ENCODE data around the gene DOK3.

DOK3 gene

GRCh38 chr5:177527595-177527994 is 18.0 kb upstream of the DOK3 start:
- FAIRE-seq, result no peak
- no peak for TF ChIP-seq CTCF (IDR thresholded peaks at IDR 0.05; ENCODE audit: insufficient read depth, missing control alignments)

DNA sequence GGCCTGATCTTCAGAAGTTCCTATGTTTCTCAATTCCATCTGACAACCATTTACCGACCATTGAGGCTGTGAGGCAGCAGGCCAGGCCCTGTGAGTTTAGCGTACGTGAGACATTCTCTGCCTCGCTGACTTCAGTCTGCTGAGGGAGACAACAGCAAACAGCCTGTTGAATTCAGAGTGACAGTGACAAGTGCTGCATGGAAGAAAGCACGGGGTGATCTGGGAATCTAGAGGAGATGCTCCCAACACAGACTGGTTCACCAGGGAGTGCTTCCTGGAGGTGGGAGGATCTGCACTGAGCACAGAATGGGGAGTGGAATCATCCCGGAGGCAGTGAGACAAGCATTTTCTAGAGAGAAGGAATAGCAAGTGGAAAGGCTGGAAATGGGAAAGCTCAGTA is 17.2 kb upstream of the DOK3 start:
- no peak for TF ChIP-seq CTCF (IDR thresholded peaks at IDR 0.05; ENCODE audit: insufficient read depth, missing control alignments)
- DNase-seq (ENCODE audit: insufficient read length, low spot score) (no peak), FAIRE-seq (no peak)

More at GRCh38 chr5:177527595-177527994, 18.0 kb upstream of the DOK3 start:
- no peak for DNase-seq (ENCODE audit: insufficient read length, low spot score)

DNA sequence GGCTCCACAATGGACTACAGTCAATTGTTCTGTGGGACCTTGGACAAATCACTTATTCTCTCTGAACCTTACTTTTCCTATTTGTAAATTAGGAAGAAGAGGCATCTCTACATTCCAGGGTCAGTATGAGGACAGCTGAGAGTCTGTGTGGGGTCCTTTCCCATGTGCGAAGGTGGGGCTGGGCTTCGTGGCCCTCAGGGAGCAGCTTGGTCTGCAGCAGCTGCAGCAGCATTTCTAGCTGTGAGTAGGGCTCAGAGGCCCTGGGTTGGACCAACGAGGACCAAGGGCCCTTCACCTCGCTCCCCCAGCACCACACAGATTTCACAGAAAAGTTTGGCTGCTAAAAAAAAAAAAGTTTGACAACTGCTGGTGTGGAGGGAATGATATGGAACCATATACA is 16.6 kb upstream of the DOK3 start:
- DNase-seq (ENCODE audit: insufficient read length, low spot score) (no peak), FAIRE-seq (no peak)
- TF ChIP-seq CTCF (IDR thresholded peaks at IDR 0.05; ENCODE audit: insufficient read depth, missing control alignments), result no peak

DNA sequence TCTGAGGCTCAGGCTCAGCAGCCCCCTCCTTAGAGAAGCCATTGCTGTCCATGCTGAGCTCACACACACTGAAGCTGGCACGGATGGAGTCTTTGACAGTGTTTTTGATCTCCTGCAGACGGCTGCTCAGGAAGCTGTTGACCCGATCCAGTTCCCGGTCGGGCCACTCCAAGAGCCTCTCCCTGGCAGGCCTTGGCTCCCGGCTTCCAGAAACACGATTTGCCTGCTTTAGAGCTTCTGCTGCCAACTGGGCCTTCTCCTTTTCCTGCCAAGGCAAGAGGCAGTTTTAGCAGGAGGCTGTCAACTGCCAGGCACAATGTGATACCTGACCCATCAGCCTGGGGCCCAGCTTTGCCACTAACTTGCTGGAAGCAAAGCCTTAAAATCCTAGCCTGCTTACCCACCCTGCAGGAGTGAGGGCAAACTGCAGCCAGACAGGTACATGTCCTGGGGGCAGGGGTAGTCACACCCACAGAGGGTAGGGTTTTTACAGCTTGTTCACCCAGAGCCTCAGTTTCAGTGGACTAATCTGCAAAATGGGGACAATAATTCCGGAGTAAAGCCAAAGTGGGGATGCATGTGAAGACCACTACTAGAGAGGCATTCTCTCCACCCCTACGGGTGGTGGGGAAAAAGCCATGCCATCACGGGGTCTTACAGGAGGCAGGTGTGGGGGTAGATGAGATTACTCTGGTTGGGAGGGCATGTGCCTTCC is 15.5 kb upstream of the DOK3 start:
- no peak for DNase-seq (ENCODE audit: insufficient read length, low spot score)
- no peak for FAIRE-seq
- TF ChIP-seq CTCF (IDR thresholded peaks at IDR 0.05; ENCODE audit: insufficient read depth, missing control alignments), result no peak

DNA sequence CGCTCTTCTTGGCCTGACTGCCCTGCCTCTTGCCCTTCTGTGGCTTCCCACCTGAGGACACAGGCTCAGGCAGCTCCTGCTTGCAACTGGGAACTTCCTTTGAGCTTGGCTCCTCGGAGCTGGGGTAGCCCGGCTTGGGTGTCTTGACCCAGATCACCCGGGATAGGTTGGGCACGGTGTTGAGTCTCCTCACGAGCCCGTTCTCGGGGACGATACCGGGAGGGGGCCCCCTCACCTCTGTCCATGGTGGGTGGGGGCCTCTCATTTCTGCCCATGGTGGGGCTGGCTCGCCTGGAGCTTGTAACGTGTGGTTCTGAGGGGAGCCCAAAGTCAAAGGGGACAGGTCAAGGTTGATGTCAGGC is 14.9 kb upstream of the DOK3 start:
- TF ChIP-seq CTCF (IDR thresholded peaks at IDR 0.05; ENCODE audit: insufficient read depth, missing control alignments), result no peak
- FAIRE-seq, result no peak
- DNase-seq (ENCODE audit: insufficient read length, low spot score), result no peak

GRCh38 chr5:177523711-177524538 is 14.3 kb upstream of the DOK3 start:
- TF ChIP-seq CTCF (IDR thresholded peaks at IDR 0.05; ENCODE audit: insufficient read depth, missing control alignments), result no peak
- FAIRE-seq (no peak), DNase-seq (ENCODE audit: insufficient read length, low spot score) (no peak)
